KMS-11 (cell line): ENCODE data around the gene ARG1.

Source experiments
- H2AFZ ChIP-seq: fragments of 200-600 bp; sonication (generic); 2 replicates; pipeline ENCODE4 v1.6.1; 2016; ENCODE audit warnings: antibody characterized with exemption, mixed run types, low read depth
- H3K27ac ChIP-seq: fragments of 200-600 bp; sonication (generic); 2 replicates; pipeline ENCODE4 v1.6.1; 2016; ENCODE audit warnings: mild to moderate bottlenecking, mixed run types
- H3K27me3 ChIP-seq: fragments of 200-600 bp; sonication (generic); 2 replicates; pipeline ENCODE4 v1.6.1; 2017; ENCODE audit warnings: mild to moderate bottlenecking, low read depth, mixed run types, moderate library complexity; ENCODE audit not compliant: insufficient read depth
- H3K36me3 ChIP-seq: fragments of 200-600 bp; sonication (generic); 2 replicates; pipeline ENCODE4 v1.6.1; 2017; ENCODE audit warnings: mild to moderate bottlenecking, mixed run types; ENCODE audit not compliant: insufficient read depth
- H3K4me1 ChIP-seq: fragments of 200-600 bp; sonication (generic); 2 replicates; pipeline ENCODE4 v1.6.1; 2016; ENCODE audit warnings: mild to moderate bottlenecking, low read depth, mixed run types; ENCODE audit not compliant: poor library complexity, severe bottlenecking
- H3K4me2 ChIP-seq: fragments of 200-600 bp; sonication (generic); 2 replicates; pipeline ENCODE4 v1.7.0; 2016; ENCODE audit warnings: mild to moderate bottlenecking, mixed run types
- H3K4me3 ChIP-seq: fragments of 200-600 bp; sonication (generic); IDR thresholded peaks from 2 replicates; pipeline ENCODE4 v1.6.1; 2017; ENCODE audit warnings: low read depth, low read length, mixed read lengths; ENCODE audit not compliant: insufficient read depth
- H3K79me2 ChIP-seq: fragments of 200-600 bp; sonication (generic); 2 replicates; pipeline ENCODE4 v1.6.1; 2016; ENCODE audit warnings: low read depth, mixed run types; ENCODE audit not compliant: insufficient read depth
- H3K9ac ChIP-seq: fragments of 200-600 bp; sonication (generic); 2 replicates; pipeline ENCODE4 v1.6.1; 2016; ENCODE audit warnings: mild to moderate bottlenecking, mixed run types
- H4K20me1 ChIP-seq: fragments of 200-600 bp; sonication (generic); 2 replicates; pipeline ENCODE4 v1.6.1; 2016; ENCODE audit warnings: mild to moderate bottlenecking, mixed run types; ENCODE audit not compliant: insufficient read depth
- CTCF ChIP-seq: fragments of 200-600 bp; sonication (generic); conservative IDR thresholded peaks from 2 replicates; pipeline ENCODE4 v1.6.1; 2017; ENCODE audit warnings: low read depth, mild to moderate bottlenecking, antibody characterized with exemption, low read length, moderate library complexity, mixed read lengths

The ARG1 gene

GRCh38 chr6:131558922-131559321 is 14.1 kb upstream of the ARG1 start:
- H3K27me3 ChIP-seq, result no peaks in the 10 kb centered on the region
- H3K27ac ChIP-seq, result no peak overlapping the region
- H3K4me3 ChIP-seq, result no peak overlapping the region
- no peak overlapping the region for H3K9ac ChIP-seq
- H3K4me1 ChIP-seq, result no peaks in the 10 kb centered on the region
- no peaks in the 10 kb centered on the region for H4K20me1 ChIP-seq
- TF ChIP-seq CTCF, result no peak
- no peaks in the 10 kb centered on the region for H3K36me3 ChIP-seq
- no peak overlapping the region for H2AFZ ChIP-seq
- H3K79me2 ChIP-seq, result no peaks in the 10 kb centered on the region
- H3K4me2 ChIP-seq, result no peak overlapping the region

DNA sequence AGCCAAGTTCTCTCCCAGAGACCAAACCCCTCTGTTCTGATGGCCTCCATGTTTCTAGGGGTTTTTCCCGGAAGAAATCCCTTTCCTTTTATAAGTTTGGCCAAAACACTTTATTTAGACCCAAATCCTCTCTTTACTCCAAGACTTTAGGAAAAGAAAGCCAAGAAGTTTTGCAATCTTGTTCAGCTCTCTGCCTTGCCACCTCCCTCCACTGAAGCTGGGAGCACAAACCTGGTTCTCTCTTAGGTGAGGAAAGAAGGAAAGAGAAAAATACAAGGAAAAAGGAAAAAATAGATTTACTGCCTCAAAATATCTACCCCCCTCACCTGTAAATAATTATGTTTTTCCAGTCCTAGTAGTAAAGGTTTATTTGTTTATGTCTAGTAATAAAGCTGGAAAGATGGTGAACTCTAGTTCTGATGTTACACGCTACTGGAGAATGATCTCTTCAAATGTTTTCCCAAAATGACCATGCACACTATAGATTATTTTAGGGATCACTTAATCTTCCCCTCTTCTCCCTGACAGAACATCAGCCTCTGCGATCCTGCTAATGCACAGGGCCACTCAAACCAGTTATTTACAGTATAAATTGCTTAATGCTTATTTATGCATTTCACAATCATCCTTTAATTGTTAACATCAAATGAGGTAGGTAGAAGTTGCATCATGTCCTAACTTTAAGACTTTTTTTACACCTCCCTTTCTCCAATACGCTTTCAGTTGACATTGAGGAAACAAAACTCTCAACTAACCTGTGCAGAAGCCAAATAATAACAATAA is 10.9 kb upstream of the ARG1 start:
- no peak overlapping the region for H3K27ac ChIP-seq
- no peaks in the 10 kb centered on the region for H3K4me1 ChIP-seq
- H3K36me3 ChIP-seq, result no peaks in the 10 kb centered on the region
- no peak overlapping the region for H3K4me2 ChIP-seq
- H2AFZ ChIP-seq, result no peak overlapping the region
- H3K79me2 ChIP-seq, result no peaks in the 10 kb centered on the region
- TF ChIP-seq CTCF, result no peak
- H4K20me1 ChIP-seq, result no peaks in the 10 kb centered on the region
- no peaks in the 10 kb centered on the region for H3K27me3 ChIP-seq
- H3K4me3 ChIP-seq, result no peak overlapping the region
- no peak overlapping the region for H3K9ac ChIP-seq

DNA sequence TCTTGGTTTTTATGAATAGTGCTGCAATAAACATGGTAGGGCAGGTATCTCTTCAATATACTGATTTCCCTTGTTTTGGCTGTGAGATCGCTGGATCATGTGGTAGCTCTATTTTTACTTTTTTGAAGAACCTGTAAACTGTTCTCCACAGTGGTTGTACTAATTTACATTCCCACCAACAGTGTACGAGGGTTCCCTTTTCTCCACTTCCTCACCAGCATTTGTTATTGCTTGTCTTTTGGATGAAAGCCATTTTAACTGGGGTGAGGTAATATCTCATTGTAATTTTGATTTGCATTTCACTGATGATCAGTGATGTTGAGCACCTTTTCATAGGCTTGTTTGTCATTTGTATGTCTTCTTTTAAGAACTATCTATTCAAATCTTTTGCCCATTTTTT is 8.0 kb upstream of the ARG1 start:
- no peak overlapping the region for H2AFZ ChIP-seq
- H3K27ac ChIP-seq, result no peak overlapping the region
- no peaks in the 10 kb centered on the region for H4K20me1 ChIP-seq
- H3K4me3 ChIP-seq, result no peak overlapping the region
- H3K4me1 ChIP-seq, result no peaks in the 10 kb centered on the region
- TF ChIP-seq CTCF, result no peak
- no peaks in the 10 kb centered on the region for H3K36me3 ChIP-seq
- no peaks in the 10 kb centered on the region for H3K27me3 ChIP-seq
- no peaks in the 10 kb centered on the region for H3K79me2 ChIP-seq
- no peak overlapping the region for H3K4me2 ChIP-seq
- H3K9ac ChIP-seq, result no peak overlapping the region

- Histone ChIP-seq H3K9ac (no peak overlapping the region), H3K4me1 (no peaks in the 10 kb centered on the region), H4K20me1 (no peaks in the 10 kb centered on the region), H3K79me2 (no peaks in the 10 kb centered on the region), H3K27ac (no peak overlapping the region), H3K4me2 (no peak overlapping the region), H2AFZ (no peak overlapping the region), H3K36me3 (no peaks in the 10 kb centered on the region), H3K4me3 (no peak overlapping the region), H3K27me3 (no peaks in the 10 kb centered on the region)
- TF ChIP-seq CTCF, result no peak
These were observed 4.3 kb upstream of the ARG1 start for GRCh38 chr6:131568726-131569125.
